Measurements from ENCODE around the gene ARMCX1. TPM values are rescaled to one million over a fixed set of nuclear protein-coding genes. Genes with fewer than 3 reads are reported as not detected.

The ARMCX1 gene
- total RNA-seq, 1 experiment from 2014 or later = 0.15 TPM

- TF ChIP-seq TCF7L2 (IDR thresholded peaks at IDR 0.05; ENCODE audit: borderline replicate concordance, extremely low read depth, insufficient read depth, insufficient read length) (no peak), ZFX (IDR thresholded peaks at IDR 0.05) (no peak), ZNF274 (IDR thresholded peaks at IDR 0.05; ENCODE audit: low read depth, low read length) (no peak), RAD21 (IDR thresholded peaks at IDR 0.05; ENCODE audit: low read depth) (no peak)
Observed at GRCh38 chrX:101507986-101508385, 42.4 kb upstream of the ARMCX1 start (continued).

GRCh38 chrX:101530944-101531343 lies 19.4 kb upstream of the ARMCX1 start:
- Histone ChIP-seq H3K79me2 (ENCODE audit: insufficient read depth, low read length) (no peaks in the 10 kb centered on the region), H3K4me1 (ENCODE audit: control insufficient read depth in 1 of 2, insufficient read depth in 2 of 2, low read length in 2 of 2) (no peaks in the 10 kb centered on the region), H3K9me2 (ENCODE audit: insufficient read depth) (no peaks in the 10 kb centered on the region), H3K4me3 (replicated peaks in 1 of 2; ENCODE audit: low read depth in 1 of 2, low read length in 2 of 2) (no peak overlapping the region), H3K9ac (ENCODE audit: low read length) (no peak overlapping the region), H2AFZ (ENCODE audit: low read depth, low read length, poor library complexity, severe bottlenecking) (no peak overlapping the region), H3K9me3 (ENCODE audit: control insufficient read depth in 1 of 2, insufficient read depth in 1 of 2, low read depth in 1 of 2, low read length in 2 of 2) (no peaks in the 10 kb centered on the region), H3K4me2 (ENCODE audit: low read length) (no peak overlapping the region), H3K27me3 (ENCODE audit: insufficient read depth, low read length) (no peaks in the 10 kb centered on the region), H3K36me3 (ENCODE audit: control insufficient read depth in 1 of 2, insufficient read depth in 2 of 2, low read length in 2 of 2) (no peaks in the 10 kb centered on the region), H3K27ac (ENCODE audit: low read depth, low read length) (no peak overlapping the region), H4K20me1 (ENCODE audit: insufficient read depth) (no peaks in the 10 kb centered on the region)
- CTCF ChIA-PET = no interaction called here
- no peak for DNase-seq (ENCODE audit: low read depth, low spot score)
- RAD21 ChIA-PET (ENCODE audit: low non-redundant PET in 1 of 2, low total read pairs in 2 of 2, uncharacterized antibody in 2 of 2, unreplicated experiment in 2 of 2) = no interaction called here
- POLR2A ChIA-PET = no interaction called here
- no peak for TF ChIP-seq EZH2 (IDR thresholded peaks at IDR 0.05)
- TF ChIP-seq TCF7L2 (IDR thresholded peaks at IDR 0.05; ENCODE audit: borderline replicate concordance, extremely low read depth, insufficient read depth, insufficient read length) = no peak
- no peak for TF ChIP-seq CEBPB (IDR thresholded peaks at IDR 0.05; ENCODE audit: low read depth)
- TF ChIP-seq CBX3 (IDR thresholded peaks at IDR 0.05; ENCODE audit: low read depth) = no peak
- no peak for TF ChIP-seq MAX (IDR thresholded peaks at IDR 0.05)
- no peak for TF ChIP-seq RAD21 (IDR thresholded peaks at IDR 0.05; ENCODE audit: low read depth)
- no TSS peak for BruUV-seq (replicated peaks)
- intact Hi-C loops (cut with micrococcal nuclease) = no loop called here
- no peak for ATAC-seq

- intact Hi-C loops (cut with micrococcal nuclease) = no loop called here
- RAD21 ChIA-PET (ENCODE audit: low non-redundant PET in 1 of 2, low total read pairs in 2 of 2, uncharacterized antibody in 2 of 2, unreplicated experiment in 2 of 2) = no interaction called here
- CTCF ChIA-PET = no interaction called here
- no peak for TF ChIP-seq ELF1 (IDR thresholded peaks at IDR 0.05; ENCODE audit: borderline replicate concordance, low read depth)
- TF ChIP-seq REST (IDR thresholded peaks at IDR 0.05; ENCODE audit: low read depth) = no peak
- no peak for TF ChIP-seq RAD21 (IDR thresholded peaks at IDR 0.05; ENCODE audit: low read depth)
- no peak for TF ChIP-seq ZFX (IDR thresholded peaks at IDR 0.05)
- no peak for TF ChIP-seq POLR2AphosphoS5 (IDR thresholded peaks at IDR 0.05; ENCODE audit: low read depth, low read length)
- no peak for TF ChIP-seq TCF7L2 (IDR thresholded peaks at IDR 0.05; ENCODE audit: borderline replicate concordance, extremely low read depth, insufficient read depth, insufficient read length)
- no peak for TF ChIP-seq ATF3 (IDR thresholded peaks at IDR 0.05)
- no peak for TF ChIP-seq CBX3 (IDR thresholded peaks at IDR 0.05; ENCODE audit: low read depth)
- TF ChIP-seq CTCF (IDR thresholded peaks at IDR 0.05 in 2 of 3, conservative IDR thresholded peaks at IDR 0.05 in 1 of 3; ENCODE audit: borderline replicate concordance in 1 of 3, insufficient read depth in 1 of 3, low read depth in 2 of 3, low read length in 2 of 3) = no peak
Observed at GRCh38 chrX:101539116-101539515, 11.2 kb upstream of the ARMCX1 start.

More at GRCh38 chrX:101539116-101539515, 11.2 kb upstream of the ARMCX1 start:
- DNase-seq (ENCODE audit: low read depth, low spot score) (no peak), ATAC-seq (no peak)
- Histone ChIP-seq H3K9me2 (ENCODE audit: insufficient read depth) (no peaks in the 10 kb centered on the region), H3K27me3 (ENCODE audit: insufficient read depth, low read length) (no peaks in the 10 kb centered on the region), H3K4me2 (ENCODE audit: low read length) (no peak overlapping the region), H4K20me1 (ENCODE audit: insufficient read depth) (no peaks in the 10 kb centered on the region), H3K4me3 (replicated peaks in 1 of 2; ENCODE audit: low read depth in 1 of 2, low read length in 2 of 2) (no peak overlapping the region), H3K9ac (ENCODE audit: low read length) (no peak overlapping the region), H3K79me2 (ENCODE audit: insufficient read depth, low read length) (no peaks in the 10 kb centered on the region), H3K36me3 (ENCODE audit: control insufficient read depth in 1 of 2, insufficient read depth in 2 of 2, low read length in 2 of 2) (no peaks in the 10 kb centered on the region), H3K9me3 (ENCODE audit: control insufficient read depth in 1 of 2, insufficient read depth in 1 of 2, low read depth in 1 of 2, low read length in 2 of 2) (no peaks in the 10 kb centered on the region), H2AFZ (ENCODE audit: low read depth, low read length, poor library complexity, severe bottlenecking) (no peak overlapping the region), H3K4me1 (ENCODE audit: control insufficient read depth in 1 of 2, insufficient read depth in 2 of 2, low read length in 2 of 2) (no peaks in the 10 kb centered on the region), H3K27ac (ENCODE audit: low read depth, low read length) (no peak overlapping the region)
- POLR2A ChIA-PET = no interaction called here
- no TSS peak for BruUV-seq (replicated peaks)
